H1 (cell line): ENCODE results near the gene DTNB.

Experiments
- CREB1 ChIP-seq: IDR thresholded peaks from 2 replicates; pipeline ENCODE4 v1.6.1; 2012; ENCODE audit warnings: inconsistent platforms
- EZH2 ChIP-seq: fragments of 200-600 bp; sonication (generic); IDR thresholded peaks from 2 replicates; pipeline ENCODE4 v1.7.1; 2012; ENCODE audit warnings: low read depth, mild to moderate bottlenecking, moderate library complexity, low read length, inconsistent platforms; ENCODE audit not compliant: severe bottlenecking
- HDAC2 ChIP-seq, 2 experiments: fragments of 300-600 bp in 1 of 2; sonication (generic) in 1 of 2; IDR thresholded peaks; 2 replicates each; pipeline ENCODE4 v1.6.1; 2011 to 2012; ENCODE audit warnings: low read depth in 2 of 2, low read length in 2 of 2, mild to moderate bottlenecking in 2 of 2, moderate library complexity in 2 of 2, borderline replicate concordance in 1 of 2, inconsistent platforms in 1 of 2
- POLR2A ChIP-seq, 2 experiments: IDR thresholded peaks; 1 replicate in 1 of 2; 2 replicates in 1 of 2; pipeline ENCODE4 v1.6.1; 2011; ENCODE audit warnings: low read depth in 2 of 2, low read length in 2 of 2, mild to moderate bottlenecking in 2 of 2; ENCODE audit errors: control extremely low read depth in 1 of 2
- RFX5 ChIP-seq: IDR thresholded peaks from 2 replicates; pipeline ENCODE4 v1.6.1; 2011; ENCODE audit warnings: low read depth, low read length, improper control_type of control experiment, borderline replicate concordance
- RNF2 ChIP-seq: fragments of 200-900, 300-1000 bp; sonication (generic); IDR thresholded peaks from 2 replicates; pipeline ENCODE4 v1.7.1; 2016; ENCODE audit warnings: borderline replicate concordance, low read depth, mild to moderate bottlenecking, antibody characterized with exemption, low read length; ENCODE audit not compliant: poor library complexity, severe bottlenecking; ENCODE audit errors: missing control alignments
- SP4 ChIP-seq: IDR thresholded peaks from 2 replicates; pipeline ENCODE4 v1.6.1; 2012; ENCODE audit warnings: low read length, inconsistent platforms
- TF ChIP-seq, protein P1 (sequence below): IDR thresholded peaks from 2 replicates; pipeline ENCODE4 v1.6.1; 2012; ENCODE audit warnings: inconsistent platforms
- TF ChIP-seq, protein P2 (sequence below), 3 experiments: IDR thresholded peaks; 1 replicate in 2 of 3; 2 replicates in 1 of 3; pipeline versions ENCODE4 v1.5.1 to v1.6.1; 2011; ENCODE audit warnings: low read length in 3 of 3, mild to moderate bottlenecking in 3 of 3, inconsistent platforms in 2 of 3, low read depth in 1 of 3, moderate library complexity in 1 of 3; ENCODE audit not compliant: insufficient read depth in 1 of 3; ENCODE audit errors: control extremely low read depth in 1 of 3
- TF ChIP-seq, protein P3 (sequence below): IDR thresholded peaks from 2 replicates; pipeline ENCODE4 v1.6.1; 2011; ENCODE audit warnings: low read depth, mild to moderate bottlenecking, low read length; ENCODE audit not compliant: insufficient read depth

DNA sequence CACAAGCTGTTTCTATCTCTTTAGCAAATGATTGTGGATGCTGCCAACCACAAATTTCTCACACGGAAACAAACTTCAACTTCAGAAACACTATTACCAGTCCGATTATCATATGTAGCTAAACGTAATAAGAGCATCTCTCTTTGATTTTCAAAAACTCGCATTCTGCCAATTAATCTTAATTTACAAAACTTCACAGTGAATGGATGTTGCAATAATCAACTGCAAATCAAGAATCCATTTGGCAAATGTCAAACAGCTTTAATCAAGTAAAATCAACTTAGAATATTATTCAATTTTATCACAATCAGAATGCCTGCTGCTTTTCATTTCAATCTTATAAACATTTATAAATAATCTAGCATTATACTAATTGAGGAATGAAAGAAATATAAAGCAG is 54.2 kb downstream of the DTNB start:
- TF ChIP-seq, protein P1, sequence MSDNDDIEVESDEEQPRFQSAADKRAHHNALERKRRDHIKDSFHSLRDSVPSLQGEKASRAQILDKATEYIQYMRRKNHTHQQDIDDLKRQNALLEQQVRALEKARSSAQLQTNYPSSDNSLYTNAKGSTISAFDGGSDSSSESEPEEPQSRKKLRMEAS, result no peak
- TF ChIP-seq RFX5, result no peak
- TF ChIP-seq, protein P2, sequence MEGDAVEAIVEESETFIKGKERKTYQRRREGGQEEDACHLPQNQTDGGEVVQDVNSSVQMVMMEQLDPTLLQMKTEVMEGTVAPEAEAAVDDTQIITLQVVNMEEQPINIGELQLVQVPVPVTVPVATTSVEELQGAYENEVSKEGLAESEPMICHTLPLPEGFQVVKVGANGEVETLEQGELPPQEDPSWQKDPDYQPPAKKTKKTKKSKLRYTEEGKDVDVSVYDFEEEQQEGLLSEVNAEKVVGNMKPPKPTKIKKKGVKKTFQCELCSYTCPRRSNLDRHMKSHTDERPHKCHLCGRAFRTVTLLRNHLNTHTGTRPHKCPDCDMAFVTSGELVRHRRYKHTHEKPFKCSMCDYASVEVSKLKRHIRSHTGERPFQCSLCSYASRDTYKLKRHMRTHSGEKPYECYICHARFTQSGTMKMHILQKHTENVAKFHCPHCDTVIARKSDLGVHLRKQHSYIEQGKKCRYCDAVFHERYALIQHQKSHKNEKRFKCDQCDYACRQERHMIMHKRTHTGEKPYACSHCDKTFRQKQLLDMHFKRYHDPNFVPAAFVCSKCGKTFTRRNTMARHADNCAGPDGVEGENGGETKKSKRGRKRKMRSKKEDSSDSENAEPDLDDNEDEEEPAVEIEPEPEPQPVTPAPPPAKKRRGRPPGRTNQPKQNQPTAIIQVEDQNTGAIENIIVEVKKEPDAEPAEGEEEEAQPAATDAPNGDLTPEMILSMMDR (IDR thresholded peaks at IDR 0.05; ENCODE audit: control extremely low read depth in 1 of 3, insufficient read depth in 1 of 3, low read depth in 1 of 3, low read length in 3 of 3), result no peak
- no peak for TF ChIP-seq RNF2
- TF ChIP-seq, protein P3, sequence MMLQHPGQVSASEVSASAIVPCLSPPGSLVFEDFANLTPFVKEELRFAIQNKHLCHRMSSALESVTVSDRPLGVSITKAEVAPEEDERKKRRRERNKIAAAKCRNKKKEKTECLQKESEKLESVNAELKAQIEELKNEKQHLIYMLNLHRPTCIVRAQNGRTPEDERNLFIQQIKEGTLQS, result no peak
- TF ChIP-seq HDAC2 (IDR thresholded peaks at IDR 0.05; ENCODE audit: borderline replicate concordance in 1 of 2, low read depth in 2 of 2, low read length in 2 of 2), result no peak
- no peak for TF ChIP-seq SP4
- TF ChIP-seq CREB1, result no peak
- no peak for TF ChIP-seq EZH2
- TF ChIP-seq POLR2A (IDR thresholded peaks at IDR 0.05; ENCODE audit: control extremely low read depth in 1 of 2, low read depth in 2 of 2, low read length in 2 of 2), result no peak
